Activated CD8-positive, alpha-beta memory T cell treated with anti-CD3 and anti-CD28 coated beads for 36 hours (primary cell): ENCODE results near the gene TESK2. TPM values are rescaled to one million over a fixed set of nuclear protein-coding genes. Genes with fewer than 3 reads are reported as not detected.
"Not testable (repeated sequence)": the region's sequence is repeated elsewhere in the genome, so short reads cannot be mapped to it uniquely, and the experiment has no call there.

Source experiments
- CTCF ChIA-PET: fragments of 350-600 bp; sonication (Branson Sonifier 250); formaldehyde crosslinking; loops from one replicate; lab custom pipeline; 2021; ENCODE audit warnings: antibody characterized with exemption; lab: Charles Lee
- POLR2A ChIA-PET: fragments of 350-600 bp; sonication (Branson Sonifier 250); formaldehyde crosslinking; loops from one replicate; lab custom pipeline; 2021; ENCODE audit warnings: antibody characterized with exemption; lab: Charles Lee
- total RNA-seq, 2 experiments: library from RNA; stranded (reverse); gene quantifications; one replicate each; pipeline ENCODE4 v1.2.3, GENCODE V29; 2021

TESK2 gene
- total RNA-seq, 2 experiments from 2014 or later: 2.5 to 2.9 TPM

DNA sequence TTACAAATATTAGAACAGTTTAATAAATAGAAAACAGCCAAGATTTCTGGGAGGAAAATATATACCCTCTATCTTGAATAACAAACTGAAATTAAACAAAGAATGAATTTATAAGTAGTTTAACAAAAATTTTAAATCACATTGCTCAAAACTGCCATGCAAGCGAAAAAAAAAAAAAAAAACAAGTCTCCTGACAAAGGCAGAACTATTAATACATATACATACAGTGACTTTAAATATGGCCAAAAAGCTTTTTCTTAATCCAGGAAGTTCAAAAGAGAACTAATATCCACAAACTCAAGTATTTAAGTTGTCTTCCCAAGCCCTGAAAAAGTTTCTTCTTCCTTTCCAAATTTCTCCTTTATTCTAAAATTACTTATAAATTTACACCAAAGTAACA lies 87.2 kb downstream of the TESK2 start:
- POLR2A ChIA-PET: no interaction called here
- CTCF ChIA-PET: no interaction called here

- ChIA-PET CTCF (no interaction called here), POLR2A (no interaction called here)
Observed at GRCh38 chr1:45403298-45403697, 87.7 kb downstream of the TESK2 start.

DNA sequence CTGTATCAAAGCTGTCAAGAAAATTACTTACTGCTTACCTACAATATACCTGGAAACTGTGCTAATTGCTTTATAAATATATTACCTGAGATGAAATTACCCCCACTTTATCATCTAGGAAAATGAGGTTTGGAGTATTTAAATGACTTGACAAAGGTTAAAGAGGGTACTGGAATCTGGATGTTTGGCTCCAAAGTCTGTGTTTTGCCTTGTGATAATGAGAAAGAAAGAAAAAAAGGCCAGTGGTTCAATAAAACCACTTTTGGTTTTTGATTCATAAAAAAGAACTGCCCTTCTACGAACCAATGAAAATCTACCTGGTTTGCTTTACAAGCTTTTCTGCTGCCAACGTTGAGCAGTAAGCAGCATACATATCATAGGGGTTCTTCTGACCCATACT lies 89.4 kb downstream of the TESK2 start:
- ChIA-PET POLR2A (no interaction called here), CTCF (interaction anchor here (0.6 kb wide), 1 partner anchor 663 kb away, joined by 3 read pairs; no protein-coding TSS in a partner anchor)

DNA sequence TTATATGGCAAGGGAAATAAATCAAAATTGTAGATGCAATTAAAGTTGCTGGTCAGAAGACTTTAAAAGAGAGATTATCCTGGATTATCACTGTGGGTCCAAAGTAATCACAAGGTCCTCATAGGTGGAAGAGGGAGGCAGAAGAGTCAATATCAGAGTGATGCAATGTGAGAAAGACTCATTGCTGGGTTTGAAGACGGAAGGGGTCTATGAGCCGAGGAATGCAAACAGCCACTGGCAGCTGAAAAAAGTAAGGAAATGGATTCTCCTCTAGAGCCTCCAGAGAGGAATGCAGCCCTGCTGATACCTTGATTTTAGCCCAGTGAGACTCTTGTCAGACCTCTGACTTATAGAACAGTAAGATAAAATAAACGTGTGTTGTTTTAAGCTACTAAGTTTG lies 90.9 kb downstream of the TESK2 start:
- CTCF ChIA-PET: interaction anchor here (0.6 kb wide), 1 partner anchor 89 kb away, joined by 3 read pairs; no protein-coding TSS in a partner anchor
- POLR2A ChIA-PET: no interaction called here

- POLR2A ChIA-PET: no interaction called here
- CTCF ChIA-PET: no interaction called here
Observed at GRCh38 chr1:45397285-45397684, 93.7 kb downstream of the TESK2 start.

DNA sequence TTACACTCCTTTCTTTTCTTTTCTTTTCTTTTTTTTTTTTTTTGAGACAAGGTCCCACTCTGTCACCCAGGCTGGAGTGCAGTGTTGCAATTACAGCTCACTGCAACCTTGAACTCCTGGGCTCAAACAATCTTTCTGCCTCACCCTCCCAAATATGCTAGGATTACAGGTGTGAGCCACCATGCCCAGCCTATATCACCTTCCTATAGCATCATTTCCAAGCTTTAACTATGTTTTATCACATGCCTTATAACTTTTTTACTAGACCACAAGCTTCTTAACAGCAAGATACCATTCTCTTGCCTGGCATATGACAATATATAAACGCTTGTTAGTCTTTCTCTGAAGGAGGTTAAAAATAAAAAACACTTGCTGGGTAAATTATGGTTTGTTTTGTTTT lies 95.4 kb downstream of the TESK2 start:
- ChIA-PET POLR2A (no interaction called here), CTCF (interaction anchor here (0.7 kb wide), 2 partner anchors 32 to 95 kb away, joined by 3 to 5 read pairs; no protein-coding TSS in a partner anchor)

DNA sequence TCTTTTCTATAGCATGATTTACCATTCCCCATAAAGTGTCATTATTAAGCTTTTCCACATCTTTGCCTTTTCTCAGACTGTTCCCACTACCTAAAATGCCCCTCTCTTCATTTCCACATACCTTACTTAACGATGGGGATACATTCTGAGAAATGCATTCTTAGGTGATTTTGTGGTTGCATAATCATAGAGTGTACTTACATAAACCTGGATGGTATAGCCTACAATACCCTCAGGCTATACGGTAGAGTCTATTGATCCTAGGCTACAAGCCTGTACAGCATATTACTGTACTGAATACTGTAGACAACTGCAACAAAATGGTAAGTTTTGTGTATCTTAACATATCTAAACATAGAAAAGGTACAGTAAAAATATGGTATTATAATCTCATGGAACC lies 95.9 kb downstream of the TESK2 start:
- POLR2A ChIA-PET: interaction anchor here (0.6 kb wide), 1 partner anchor 19 kb away, joined by 7 read pairs; no protein-coding TSS in a partner anchor
- CTCF ChIA-PET: no interaction called here

GRCh38 chr1:45394342-45394741 lies 96.6 kb downstream of the TESK2 start:
- ChIA-PET POLR2A (interaction anchor here (0.6 kb wide), 2 partner anchors 17 to 20 kb away, joined by 4 to 7 read pairs; no protein-coding TSS in a partner anchor), CTCF (interaction anchor here (0.8 kb wide), 1 partner anchor 29 kb away, joined by 4 read pairs; no protein-coding TSS in a partner anchor)

DNA sequence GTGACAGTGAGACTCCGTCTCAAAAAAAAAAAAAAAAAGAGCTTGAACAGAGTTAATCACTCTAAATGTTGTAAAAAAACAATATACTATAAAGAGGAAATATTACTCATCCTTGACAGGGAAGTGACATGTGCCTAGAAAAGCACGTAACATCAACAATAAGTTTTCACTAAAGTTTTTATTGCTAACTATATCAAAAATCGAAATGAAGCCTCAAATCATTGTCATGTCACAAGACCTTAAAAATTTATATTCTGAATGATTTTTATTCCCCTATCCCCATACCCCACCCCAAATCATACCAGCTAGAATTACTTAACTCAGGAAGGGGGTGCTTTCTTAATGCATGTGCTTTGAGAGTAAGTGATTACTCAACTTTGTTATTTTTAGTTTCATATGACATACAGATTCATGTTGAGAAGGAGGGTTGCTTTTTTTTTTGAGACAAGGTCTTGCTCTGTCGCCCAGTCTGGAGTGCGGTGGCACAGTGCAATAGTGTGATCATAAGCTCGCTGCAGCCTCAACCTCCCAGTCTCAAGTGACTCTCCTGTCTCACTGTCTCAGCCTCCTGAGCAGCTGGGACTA lies 97.2 kb downstream of the TESK2 start:
- ChIA-PET POLR2A (interaction anchor here (0.6 kb wide), 1 partner anchor 18 kb away, joined by 4 read pairs; no protein-coding TSS in a partner anchor), CTCF (interaction anchor here (0.6 to 1.2 kb wide), 3 partner anchors 29 to 98 kb away, joined by 3 to 4 read pairs (median 4); no protein-coding TSS in a partner anchor)

DNA sequence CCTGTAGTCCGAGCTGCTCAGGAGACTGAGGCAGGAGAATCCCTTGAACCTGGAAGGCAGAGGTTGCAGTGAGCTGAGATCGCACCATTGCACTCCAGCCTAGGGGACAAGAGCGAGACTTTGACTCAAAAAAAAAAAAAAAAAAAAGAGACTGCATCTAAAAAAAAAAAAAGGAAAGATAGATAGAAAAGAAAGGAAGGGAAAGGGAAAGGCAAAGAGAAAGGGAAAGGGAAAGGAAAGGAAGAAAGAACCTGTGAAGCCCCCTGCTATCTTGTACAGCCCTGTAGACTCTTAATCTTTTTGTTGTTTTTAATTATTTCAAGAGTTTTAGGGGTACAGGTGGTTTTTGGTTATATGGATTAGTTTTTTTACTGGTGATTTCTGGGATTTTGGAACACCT lies 104.7 kb downstream of the TESK2 start:
- ChIA-PET CTCF (no interaction called here), POLR2A (no interaction called here)

DNA sequence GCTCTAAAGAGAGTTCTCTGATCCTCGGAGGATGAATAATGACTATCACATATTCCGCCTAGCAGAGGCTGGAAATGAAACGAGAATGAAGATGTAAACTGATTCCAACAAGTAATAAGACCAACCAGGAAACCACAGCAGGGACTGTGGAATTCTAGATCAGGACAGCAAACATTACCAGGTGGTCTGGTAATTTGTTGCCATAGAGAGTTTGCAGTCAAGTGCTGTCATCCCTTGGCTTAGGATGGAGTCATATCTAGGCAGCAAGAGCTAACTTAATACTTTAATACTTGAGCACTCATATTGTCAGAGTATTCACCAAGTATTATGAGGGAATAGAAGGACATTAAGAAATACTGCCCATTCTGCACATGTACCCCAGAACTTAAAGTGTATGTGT lies 105.7 kb downstream of the TESK2 start:
- ChIA-PET CTCF (no interaction called here), POLR2A (no interaction called here)

- POLR2A ChIA-PET, CTCF ChIA-PET: not testable (repeated sequence)
Observed at GRCh38 chr1:45384213-45384612, 106.8 kb downstream of the TESK2 start.

- POLR2A ChIA-PET: no interaction called here
- CTCF ChIA-PET: no interaction called here
Observed at GRCh38 chr1:45383191-45383590, 107.8 kb downstream of the TESK2 start.

DNA sequence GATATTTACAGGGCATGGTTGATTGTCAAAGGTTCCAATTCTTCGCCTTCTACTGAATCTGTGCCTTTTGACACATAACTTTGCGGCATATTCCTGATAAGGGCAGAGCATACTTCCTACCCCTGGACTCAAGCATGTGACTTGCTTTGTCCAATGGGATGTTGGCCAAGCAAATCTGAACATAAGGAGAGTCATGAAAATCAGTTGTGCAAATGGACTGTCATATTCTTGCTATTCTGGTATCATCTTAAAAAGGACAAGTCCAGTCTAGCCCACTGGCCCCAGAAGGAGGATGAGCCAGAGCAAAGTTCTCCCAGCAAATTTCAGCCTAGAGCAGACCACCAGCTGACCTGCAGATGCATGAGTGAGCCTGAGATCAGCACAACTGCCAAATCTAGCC lies 109.7 kb downstream of the TESK2 start:
- POLR2A ChIA-PET: no interaction called here
- CTCF ChIA-PET: interaction anchor here (0.7 kb wide), 1 partner anchor 46 kb away, joined by 3 read pairs; no protein-coding TSS in a partner anchor

- ChIA-PET CTCF (interaction anchor here (0.9 kb wide), 1 partner anchor 11 kb away, joined by 3 read pairs; no protein-coding TSS in a partner anchor), POLR2A (no interaction called here)
Observed at GRCh38 chr1:45380730-45381129, 110.2 kb downstream of the TESK2 start.

DNA sequence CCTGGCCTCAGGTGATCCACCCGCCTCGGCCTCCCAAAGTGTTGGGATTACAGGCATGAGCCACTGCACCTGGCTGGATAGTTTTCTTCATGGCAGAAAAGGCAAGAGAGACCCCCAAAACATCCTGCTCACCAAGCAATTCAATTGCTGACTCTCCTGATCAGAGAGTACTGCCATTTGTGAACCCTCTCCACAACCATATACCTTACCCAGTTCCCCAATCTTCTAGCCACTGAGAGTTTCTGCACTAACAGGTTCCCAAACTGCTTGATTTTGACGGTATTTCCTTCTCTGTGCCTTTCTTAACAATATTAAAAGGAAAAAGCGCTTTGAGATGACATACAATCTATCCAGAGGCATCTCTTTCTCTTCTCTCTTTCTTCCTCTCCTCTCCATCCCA lies 110.8 kb downstream of the TESK2 start:
- CTCF ChIA-PET: interaction anchor here (0.9 kb wide), 1 partner anchor 11 kb away, joined by 3 read pairs; no protein-coding TSS in a partner anchor

GRCh38 chr1:45379524-45379923 lies 111.4 kb downstream of the TESK2 start:
- CTCF ChIA-PET: no interaction called here
- POLR2A ChIA-PET: no interaction called here

More for the DNA sequence above, 110.8 kb downstream of the TESK2 start:
- POLR2A ChIA-PET: no interaction called here

- POLR2A ChIA-PET: interaction anchor here (0.6 kb wide), 1 partner anchor 153 kb away, joined by 5 read pairs; no protein-coding TSS in a partner anchor
- CTCF ChIA-PET: interaction anchor here (1.3 kb wide), 1 partner anchor 19 kb away, joined by 4 read pairs; no protein-coding TSS in a partner anchor
Observed at GRCh38 chr1:45378184-45378583, 112.8 kb downstream of the TESK2 start.

GRCh38 chr1:45375104-45376090 lies 115.6 kb downstream of the TESK2 start:
- ChIA-PET POLR2A (no interaction called here), CTCF (interaction anchor here (1.1 kb wide), 1 partner anchor 15 kb away, joined by 4 read pairs; no protein-coding TSS in a partner anchor)

DNA sequence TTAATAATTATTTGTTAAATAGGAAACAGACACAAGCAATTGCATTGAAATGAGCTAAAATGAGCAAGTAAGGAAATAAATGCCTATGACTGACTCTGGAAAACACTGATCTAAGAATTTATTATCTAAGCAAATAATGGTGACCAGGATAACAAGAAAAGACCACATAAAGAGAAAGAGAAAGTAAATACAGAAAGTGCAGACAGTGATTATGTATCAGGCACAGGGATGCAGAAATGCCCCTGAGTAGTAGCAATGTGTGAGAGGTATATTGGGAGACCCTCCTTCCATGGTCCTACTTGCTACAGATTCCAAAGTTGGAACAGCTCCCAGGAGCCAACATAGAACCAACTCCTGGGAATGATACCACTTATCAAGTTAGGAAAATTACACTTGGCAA lies 117.4 kb downstream of the TESK2 start:
- ChIA-PET POLR2A (no interaction called here), CTCF (no interaction called here)
